Endothelial cell of umbilical vein (primary cell): ENCODE results near the gene TGFBI. TPM values are rescaled to one million over a fixed set of nuclear protein-coding genes. Genes with fewer than 3 reads are reported as not detected.

Experiments used
- BruUV-seq: library from RNA; stranded (reverse); fragments of 400-500 nt; replicated peaks from 2 replicates; lab custom pipeline; 2021; lab: Mats Ljungman, UMichigan
- CTCF ChIA-PET: fragments of 300-600, 350-600 bp; sonication (Branson Sonifier 250); formaldehyde crosslinking; loops from one replicate; lab custom pipeline; 2021; ENCODE audit warnings: antibody characterized with exemption, inconsistent platforms; lab: Charles Lee
- POLR2A ChIA-PET: fragments of 300-600, 350-600 bp; sonication (Branson Sonifier 250); formaldehyde crosslinking; loops from one replicate; lab custom pipeline; 2021; ENCODE audit warnings: antibody characterized with exemption, inconsistent platforms; lab: Charles Lee
- DNase-seq: peaks from one replicate; pipeline ENCODE4 v3.0.0-alpha.2; 2011; ENCODE audit warnings: low read depth, low spot score
- FAIRE-seq: peaks from 2 replicates; lab custom pipeline; 2011; peaks lifted over from hg19 to GRCh38; lab: Jason Lieb, UNC
- H2AFZ ChIP-seq: 2 replicates; pipeline ENCODE4 v1.6.0; 2012; ENCODE audit warnings: low read depth, low read length, control low read depth, inconsistent platforms
- H3K27ac ChIP-seq: 2 replicates; pipeline ENCODE4 v1.5.1; 2011; ENCODE audit warnings: low read depth, mild to moderate bottlenecking, control low read depth, low read length, moderate library complexity; ENCODE audit not compliant: insufficient read depth
- H3K27me3 ChIP-seq, 2 experiments: 2 replicates each; pipeline versions ENCODE4 v1.6.0 to v1.6.1; 2011; ENCODE audit warnings: low read length in 2 of 2, mixed read lengths in 1 of 2; ENCODE audit not compliant: control insufficient read depth in 2 of 2, insufficient read depth in 2 of 2
- H3K36me3 ChIP-seq, 2 experiments: 2 replicates in 1 of 2; 3 replicates in 1 of 2; pipeline ENCODE4 v1.5.1; 2011; ENCODE audit warnings: low read length in 2 of 2, mild to moderate bottlenecking in 1 of 2, moderate library complexity in 1 of 2; ENCODE audit not compliant: control insufficient read depth in 2 of 2, insufficient read depth in 2 of 2; ENCODE audit errors: extremely low read depth in 1 of 2
- H3K4me1 ChIP-seq: 3 replicates; pipeline ENCODE4 v1.5.1; 2011; ENCODE audit warnings: mild to moderate bottlenecking, low read length; ENCODE audit not compliant: control insufficient read depth, insufficient read depth; ENCODE audit errors: extremely low read depth
- H3K4me2 ChIP-seq: 2 replicates; pipeline ENCODE4 v1.6.1; 2011; ENCODE audit warnings: low read length, control low read depth, mixed read lengths; ENCODE audit not compliant: insufficient read depth
- H3K4me3 ChIP-seq, 3 experiments: fragments of 200-600 bp in 1 of 3; sonication (generic), shearing (Covaris generic) in 1 of 3; replicated peaks in 1 of 3; 2 replicates each; pipeline ENCODE4 v1.5.1; 2011 to 2016; ENCODE audit warnings: control low read depth in 3 of 3, low read length in 3 of 3, mild to moderate bottlenecking in 2 of 3, inconsistent platforms in 1 of 3, low read depth in 1 of 3, moderate library complexity in 1 of 3; ENCODE audit not compliant: insufficient read depth in 1 of 3
- H3K79me2 ChIP-seq: 2 replicates; pipeline ENCODE4 v1.6.0; 2012; ENCODE audit warnings: low read length, inconsistent platforms; ENCODE audit not compliant: control insufficient read depth, insufficient read depth
- H3K9ac ChIP-seq: replicated peaks from 2 replicates; pipeline ENCODE3; 2011; ENCODE audit warnings: low read length, control low read depth; ENCODE audit not compliant: insufficient read depth; ENCODE audit errors: extremely low read depth
- H3K9me1 ChIP-seq: replicated peaks from 3 replicates; pipeline ENCODE4 v1.6.0; 2011; ENCODE audit warnings: mild to moderate bottlenecking, low read length; ENCODE audit not compliant: control insufficient read depth, insufficient read depth; ENCODE audit errors: extremely low read depth
- H3K9me3 ChIP-seq: replicated peaks from 2 replicates; pipeline ENCODE4 v1.5.1; 2012; ENCODE audit warnings: low read length, inconsistent platforms; ENCODE audit not compliant: control insufficient read depth, insufficient read depth
- H4K20me1 ChIP-seq: replicated peaks from 2 replicates; pipeline ENCODE3; 2011; ENCODE audit warnings: mild to moderate bottlenecking, low read length; ENCODE audit not compliant: control insufficient read depth, insufficient read depth; ENCODE audit errors: extremely low read depth
- EZH2 ChIP-seq: IDR thresholded peaks from 2 replicates; pipeline ENCODE4 v1.6.1; 2012; ENCODE audit warnings: borderline replicate concordance, low read depth, mild to moderate bottlenecking, moderate library complexity, low read length, inconsistent platforms; ENCODE audit not compliant: severe bottlenecking
- FOS ChIP-seq: IDR thresholded peaks from 2 replicates; pipeline ENCODE4 v1.6.1; 2011; ENCODE audit warnings: mild to moderate bottlenecking, low read length, moderate library complexity, borderline replicate concordance; ENCODE audit not compliant: insufficient read depth
- GATA2 ChIP-seq: IDR thresholded peaks from 2 replicates; pipeline ENCODE4 v1.7.0; 2011; ENCODE audit warnings: low read depth, mild to moderate bottlenecking, moderate library complexity, mixed read lengths, low read length; ENCODE audit not compliant: insufficient read length, insufficient read depth
- JUN ChIP-seq: IDR thresholded peaks from 2 replicates; pipeline ENCODE4 v1.6.1; 2011; ENCODE audit warnings: borderline replicate concordance, low read depth; ENCODE audit not compliant: insufficient read length, insufficient read depth
- MYC ChIP-seq: IDR thresholded peaks from one replicate; pipeline ENCODE4 v1.6.1; 2011; ENCODE audit warnings: mild to moderate bottlenecking, low read depth, low read length
- POLR2A ChIP-seq: IDR thresholded peaks from 2 replicates; pipeline ENCODE4 v1.6.1; 2012; ENCODE audit warnings: low read depth, mild to moderate bottlenecking, control low read depth, low read length
- POLR2AphosphoS5 ChIP-seq: IDR thresholded peaks from 2 replicates; pipeline ENCODE4 v1.6.1; 2012; ENCODE audit warnings: low read depth, mild to moderate bottlenecking, control low read depth, low read length, moderate library complexity; ENCODE audit not compliant: insufficient read depth
- dilution Hi-C: fragments of 300-500 bp; cut with MboI; formaldehyde crosslinking; loops from one replicate; pipeline ENCODE4 v1.15.0; 2019; ENCODE audit warnings: low sequenced_read_pairs; ENCODE audit not compliant: extremely low pct_ligation_motif_present
- intact Hi-C: fragments of 100-400 bp; cut with micrococcal nuclease; formaldehyde crosslinking; loops from one replicate; pipeline ENCODE4 v1.10.0; 2022
- polyA plus RNA-seq, 4 experiments: library from polyadenylated mRNA; depleted of rRNA in 3 of 4; stranded (reverse) in 3 of 4; unstranded in 1 of 4; fragments of >200 nt; gene quantifications; 2 replicates each; pipeline versions ENCODE4 v1.2.1 to v1.2.3, GENCODE V29; 2011 to 2012; ENCODE audit warnings: missing spikeins in 1 of 4
- total RNA-seq: library from RNA; stranded (reverse); gene quantifications from 2 replicates; pipeline ENCODE4 v1.2.3, GENCODE V29; 2021
- TF ChIP-seq, protein P1 (sequence below), 2 donors: IDR thresholded peaks; 1 replicate in 1 of 2; 2 replicates in 1 of 2; pipeline ENCODE4 v1.5.1; 2011; ENCODE audit warnings: low read length in 2 of 2, mild to moderate bottlenecking in 2 of 2, moderate library complexity in 2 of 2, control low read depth in 1 of 2, inconsistent platforms in 1 of 2, low read depth in 1 of 2; ENCODE audit not compliant: insufficient read depth in 1 of 2; ENCODE audit errors: extremely low read depth in 1 of 2
- TF ChIP-seq, protein P2 (sequence below): IDR thresholded peaks from 2 replicates; pipeline ENCODE4 v1.6.1; 2011; ENCODE audit not compliant: insufficient read depth, insufficient read length

TGFBI gene
- total and polyA plus RNA-seq, 2 donors (not counting 3 experiments of a cell fraction or from before 2014, with no cell fraction given): 6.5 to 18.9 TPM

DNA sequence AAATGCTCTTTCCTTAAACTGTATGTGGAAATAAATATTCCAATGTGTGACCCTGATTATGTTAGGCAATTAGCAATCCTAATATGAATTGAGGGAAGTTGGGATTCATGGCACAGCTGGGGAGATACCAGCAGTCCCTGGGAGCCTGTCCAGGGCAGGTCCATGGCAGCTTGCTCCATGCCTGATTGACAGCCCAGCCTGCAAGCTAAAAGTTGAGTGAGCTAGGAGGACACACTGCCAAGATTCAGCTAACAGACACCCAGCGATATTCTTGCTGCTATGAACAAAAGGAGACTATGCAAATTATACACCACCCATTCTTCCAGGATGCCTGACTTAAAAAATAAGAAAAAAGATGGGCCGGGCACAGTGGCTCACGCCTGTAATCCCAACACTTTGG is 6.2 kb downstream of the TGFBI start:
- H3K27ac ChIP-seq: no peak overlapping the region
- no peak overlapping the region for H3K4me3 ChIP-seq
- H3K36me3 ChIP-seq: no peaks in the 10 kb centered on the region
- TF ChIP-seq POLR2A: no peak
- no peak for TF ChIP-seq FOS
- no peak for TF ChIP-seq MYC
- no peak for TF ChIP-seq POLR2AphosphoS5
- no peak for TF ChIP-seq JUN
- TF ChIP-seq GATA2: no peak
- TF ChIP-seq EZH2: no peak
- TF ChIP-seq, protein P1, sequence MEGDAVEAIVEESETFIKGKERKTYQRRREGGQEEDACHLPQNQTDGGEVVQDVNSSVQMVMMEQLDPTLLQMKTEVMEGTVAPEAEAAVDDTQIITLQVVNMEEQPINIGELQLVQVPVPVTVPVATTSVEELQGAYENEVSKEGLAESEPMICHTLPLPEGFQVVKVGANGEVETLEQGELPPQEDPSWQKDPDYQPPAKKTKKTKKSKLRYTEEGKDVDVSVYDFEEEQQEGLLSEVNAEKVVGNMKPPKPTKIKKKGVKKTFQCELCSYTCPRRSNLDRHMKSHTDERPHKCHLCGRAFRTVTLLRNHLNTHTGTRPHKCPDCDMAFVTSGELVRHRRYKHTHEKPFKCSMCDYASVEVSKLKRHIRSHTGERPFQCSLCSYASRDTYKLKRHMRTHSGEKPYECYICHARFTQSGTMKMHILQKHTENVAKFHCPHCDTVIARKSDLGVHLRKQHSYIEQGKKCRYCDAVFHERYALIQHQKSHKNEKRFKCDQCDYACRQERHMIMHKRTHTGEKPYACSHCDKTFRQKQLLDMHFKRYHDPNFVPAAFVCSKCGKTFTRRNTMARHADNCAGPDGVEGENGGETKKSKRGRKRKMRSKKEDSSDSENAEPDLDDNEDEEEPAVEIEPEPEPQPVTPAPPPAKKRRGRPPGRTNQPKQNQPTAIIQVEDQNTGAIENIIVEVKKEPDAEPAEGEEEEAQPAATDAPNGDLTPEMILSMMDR (IDR thresholded peaks at IDR 0.05; ENCODE audit: extremely low read depth in 1 of 2, insufficient read depth in 1 of 2, low read depth in 1 of 2, low read length in 2 of 2): no peak
- TF ChIP-seq, protein P2, sequence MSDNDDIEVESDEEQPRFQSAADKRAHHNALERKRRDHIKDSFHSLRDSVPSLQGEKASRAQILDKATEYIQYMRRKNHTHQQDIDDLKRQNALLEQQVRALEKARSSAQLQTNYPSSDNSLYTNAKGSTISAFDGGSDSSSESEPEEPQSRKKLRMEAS: no peak
- POLR2A ChIA-PET: no interaction called here
- CTCF ChIA-PET: interaction anchor here (1.3 kb wide), 1 partner anchor 58 kb away, joined by 4 read pairs; no protein-coding TSS in a partner anchor
- dilution Hi-C loops: no loop called here
- H3K9me3 ChIP-seq: no peaks in the 10 kb centered on the region
- no peaks in the 10 kb centered on the region for H4K20me1 ChIP-seq
- intact Hi-C loops: no loop called here
- H3K79me2 ChIP-seq: no peaks in the 10 kb centered on the region
- FAIRE-seq (no peak), DNase-seq (no peak)
- H3K4me2 ChIP-seq: no peak overlapping the region
- BruUV-seq: no TSS peak
- H3K9ac ChIP-seq: no peak overlapping the region
- no peaks in the 10 kb centered on the region for H3K9me1 ChIP-seq
- peaks cover 22% of the 10 kb centered on the region for H3K4me1 ChIP-seq
- no peaks in the 10 kb centered on the region for H3K27me3 ChIP-seq
- H2AFZ ChIP-seq: no peak overlapping the region
